Mammary epithelial cell (primary cell): ENCODE data around the gene OSBPL9.

ENCODE experiments used
- EZH2 ChIP-seq: IDR thresholded peaks from 2 replicates; pipeline ENCODE4 v1.6.1; 2012; ENCODE audit warnings: low read length, inconsistent platforms, borderline replicate concordance
- TF ChIP-seq, protein P1 (sequence below), 2 donors: IDR thresholded peaks in 1 of 2; conservative IDR thresholded peaks in 1 of 2; 2 replicates each; pipeline ENCODE4 v1.5.1; 2011 to 2012; ENCODE audit warnings: inconsistent platforms in 2 of 2, low read length in 2 of 2, mild to moderate bottlenecking in 2 of 2, control low read depth in 1 of 2, low read depth in 1 of 2; ENCODE audit not compliant: insufficient read depth in 1 of 2; ENCODE audit errors: extremely low read depth in 1 of 2

DNA sequence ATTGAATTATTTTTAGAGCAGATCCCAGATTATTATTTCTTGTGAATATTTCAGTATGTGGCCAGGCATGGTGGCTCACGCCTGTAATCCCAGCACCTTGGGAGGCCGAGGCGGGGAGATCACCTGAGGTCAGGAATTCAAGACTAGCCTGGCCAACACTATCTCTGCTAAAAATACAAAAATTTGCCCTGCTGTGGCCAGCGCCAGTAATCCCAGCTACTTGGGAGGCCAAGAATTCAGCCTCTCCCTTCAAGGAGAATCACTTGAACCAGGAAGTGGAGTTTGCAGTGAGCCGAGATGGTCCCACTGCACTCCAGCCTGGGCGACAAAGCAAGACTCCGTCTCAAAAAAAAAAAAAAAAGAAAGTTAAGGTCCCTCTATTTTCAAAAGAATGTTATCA lies 4.3 kb downstream of the OSBPL9 start:
- TF ChIP-seq, protein P1, sequence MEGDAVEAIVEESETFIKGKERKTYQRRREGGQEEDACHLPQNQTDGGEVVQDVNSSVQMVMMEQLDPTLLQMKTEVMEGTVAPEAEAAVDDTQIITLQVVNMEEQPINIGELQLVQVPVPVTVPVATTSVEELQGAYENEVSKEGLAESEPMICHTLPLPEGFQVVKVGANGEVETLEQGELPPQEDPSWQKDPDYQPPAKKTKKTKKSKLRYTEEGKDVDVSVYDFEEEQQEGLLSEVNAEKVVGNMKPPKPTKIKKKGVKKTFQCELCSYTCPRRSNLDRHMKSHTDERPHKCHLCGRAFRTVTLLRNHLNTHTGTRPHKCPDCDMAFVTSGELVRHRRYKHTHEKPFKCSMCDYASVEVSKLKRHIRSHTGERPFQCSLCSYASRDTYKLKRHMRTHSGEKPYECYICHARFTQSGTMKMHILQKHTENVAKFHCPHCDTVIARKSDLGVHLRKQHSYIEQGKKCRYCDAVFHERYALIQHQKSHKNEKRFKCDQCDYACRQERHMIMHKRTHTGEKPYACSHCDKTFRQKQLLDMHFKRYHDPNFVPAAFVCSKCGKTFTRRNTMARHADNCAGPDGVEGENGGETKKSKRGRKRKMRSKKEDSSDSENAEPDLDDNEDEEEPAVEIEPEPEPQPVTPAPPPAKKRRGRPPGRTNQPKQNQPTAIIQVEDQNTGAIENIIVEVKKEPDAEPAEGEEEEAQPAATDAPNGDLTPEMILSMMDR (conservative IDR thresholded peaks at IDR 0.05 in 1 of 2, IDR thresholded peaks at IDR 0.05 in 1 of 2; ENCODE audit: extremely low read depth in 1 of 2, insufficient read depth in 1 of 2, low read depth in 1 of 2, low read length in 2 of 2): no peak
- no peak for TF ChIP-seq EZH2
